ENCODE measurements around the gene SEM1.

GRCh38 chr7:96670338-96671289 is 39.0 kb downstream of the SEM1 start:
- TF ChIP-seq POLR2AphosphoS5 (IDR thresholded peaks at IDR 0.05; ENCODE audit: low read depth, low read length) (no peak), POLR2A (IDR thresholded peaks at IDR 0.05; ENCODE audit: low read depth, low read length) (no peak), SPI1 (IDR thresholded peaks at IDR 0.05; ENCODE audit: low read depth, low read length) (no peak), TAF1 (IDR thresholded peaks at IDR 0.05; ENCODE audit: low read depth, low read length) (no peak)
